HG03520 (cell line): Measurements from ENCODE around the gene RHBDD3.
"Not testable (repeated sequence)": the region's sequence is repeated elsewhere in the genome, so short reads cannot be mapped to it uniquely, and the experiment has no call there.

ENCODE experiments used
- ATAC-seq: cut with Tn5 transposase; IDR thresholded peaks from one replicate; pipeline ENCODE4 v1.9.1; 2021; ENCODE audit warnings: mild to moderate bottlenecking, moderate library complexity; ENCODE audit not compliant: unreplicated experiment

The RHBDD3 gene

GRCh38 chr22:29219881-29220670 is 47.7 kb downstream of the RHBDD3 start:
- ATAC-seq, result no peak

GRCh38 chr22:29219409-29219782 is 48.4 kb downstream of the RHBDD3 start:
- ATAC-seq, result not testable (repeated sequence)

- no peak for ATAC-seq
These were observed 48.9 kb downstream of the RHBDD3 start for GRCh38 chr22:29218758-29219408.

- no peak for ATAC-seq
These were observed 49.7 kb downstream of the RHBDD3 start for GRCh38 chr22:29217827-29218757.

GRCh38 chr22:29216873-29217666 is 50.7 kb downstream of the RHBDD3 start:
- no peak for ATAC-seq

GRCh38 chr22:29216011-29216872 is 51.5 kb downstream of the RHBDD3 start:
- ATAC-seq, result no peak

GRCh38 chr22:29215012-29215860 is 52.5 kb downstream of the RHBDD3 start:
- ATAC-seq, result no peak

GRCh38 chr22:29214232-29214631 is 53.5 kb downstream of the RHBDD3 start:
- ATAC-seq, result no peak

GRCh38 chr22:29213493-29213892 is 54.3 kb downstream of the RHBDD3 start:
- ATAC-seq, result no peak

GRCh38 chr22:29212743-29213142 is 55.0 kb downstream of the RHBDD3 start:
- no peak for ATAC-seq

- ATAC-seq, result no peak
These were observed 56.3 kb downstream of the RHBDD3 start for GRCh38 chr22:29211466-29211865.

GRCh38 chr22:29211066-29211465 is 56.7 kb downstream of the RHBDD3 start:
- ATAC-seq, result no peak
